Glomerular endothelial cell (primary cell): Measurements from ENCODE around the gene HIC1. TPM values are rescaled to one million over a fixed set of nuclear protein-coding genes. Genes with fewer than 3 reads are reported as not detected.

ENCODE experiments used
- DNase-seq: peaks from one replicate; pipeline ENCODE4 v3.0.0-alpha.2; 2011; ENCODE audit warnings: low read depth, low spot score; ENCODE audit errors: extremely low read depth
- total RNA-seq: library from RNA; depleted of rRNA; stranded (reverse); fragments of >200 nt; gene quantifications from 2 replicates; pipeline ENCODE4 v1.2.3, GENCODE V29; 2015

The HIC1 gene
- total RNA-seq, 1 donor from 2014 or later: 97.1 TPM

DNA sequence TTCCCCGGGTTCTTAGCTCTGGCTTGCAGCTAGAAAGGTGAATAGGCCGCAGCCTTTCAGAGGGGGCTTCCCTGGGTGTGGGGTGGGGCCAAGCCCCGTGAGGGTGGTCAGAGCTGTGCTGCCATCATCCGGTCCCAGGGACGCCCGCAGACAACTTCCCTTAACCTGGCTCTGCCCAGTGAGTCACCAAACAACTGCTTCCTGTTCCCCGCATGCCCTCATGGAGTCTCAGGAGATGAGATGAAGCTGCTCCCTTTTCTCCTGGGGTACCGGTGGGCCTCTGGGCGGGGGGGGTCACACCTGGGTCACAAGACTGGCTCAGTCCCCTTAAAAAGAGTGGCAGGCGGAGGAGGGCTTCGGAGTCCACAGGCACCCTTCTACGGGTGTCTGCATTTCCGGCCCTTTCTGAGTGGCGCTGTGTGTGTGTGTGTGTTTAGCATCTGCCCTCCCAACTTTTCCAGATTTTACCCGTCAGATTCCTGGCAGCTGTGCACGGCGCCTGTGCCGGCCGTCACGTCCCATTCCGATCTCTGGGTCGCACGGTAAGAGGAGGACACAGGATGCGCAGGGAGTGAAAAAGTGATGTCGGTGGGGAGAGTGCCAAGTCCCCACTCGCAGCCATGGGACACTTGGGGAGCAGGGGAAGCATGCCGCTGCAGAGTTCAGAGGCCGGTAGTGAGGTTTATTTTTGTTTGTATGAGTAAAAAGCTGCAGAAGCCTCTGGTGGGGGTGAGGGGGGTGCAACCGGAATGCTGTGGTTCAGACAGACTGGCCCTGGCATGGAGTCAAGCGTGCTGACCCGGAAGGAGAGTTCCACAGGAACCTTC is 16.8 kb downstream of the HIC1 start:
- no peak for DNase-seq

GRCh38 chr17:2074919-2075318 is 20.0 kb downstream of the HIC1 start:
- no peak for DNase-seq

DNA sequence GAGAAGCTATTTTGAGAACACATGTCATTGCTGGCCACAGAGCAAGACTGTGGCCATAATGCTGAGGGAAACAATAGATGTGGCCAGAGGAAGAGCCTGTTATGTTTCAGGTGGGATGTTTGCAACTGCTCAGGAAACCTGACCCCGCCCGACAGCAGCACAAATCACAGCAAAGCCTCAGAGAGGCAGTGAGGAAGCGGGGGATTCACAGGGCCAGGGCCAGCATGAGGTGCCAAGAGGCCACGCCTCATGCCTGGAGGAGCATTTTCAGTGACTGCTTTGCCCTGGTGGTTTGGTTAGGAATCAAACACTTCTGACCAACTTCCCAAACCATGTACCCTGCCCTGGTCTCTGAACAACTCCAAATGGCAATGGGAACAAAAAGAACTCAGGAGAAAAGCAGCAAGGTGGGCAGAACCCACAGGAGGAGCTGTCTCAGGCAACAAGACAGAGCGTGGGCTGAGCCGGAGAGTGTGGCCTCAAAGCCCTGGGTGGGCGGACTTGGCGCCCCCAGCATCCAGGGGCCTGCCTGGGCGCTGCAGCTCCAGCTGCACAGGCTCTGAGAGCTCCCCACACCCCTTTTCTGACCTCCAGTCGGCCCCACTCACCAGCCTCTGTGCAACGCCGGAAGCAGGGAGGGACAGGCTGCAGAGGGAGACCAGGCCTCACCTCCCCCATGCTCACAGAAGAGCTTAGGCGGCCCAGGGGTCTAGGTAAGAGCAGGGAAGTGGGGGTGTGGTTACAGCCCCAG is 20.6 kb downstream of the HIC1 start:
- no peak for DNase-seq

DNA sequence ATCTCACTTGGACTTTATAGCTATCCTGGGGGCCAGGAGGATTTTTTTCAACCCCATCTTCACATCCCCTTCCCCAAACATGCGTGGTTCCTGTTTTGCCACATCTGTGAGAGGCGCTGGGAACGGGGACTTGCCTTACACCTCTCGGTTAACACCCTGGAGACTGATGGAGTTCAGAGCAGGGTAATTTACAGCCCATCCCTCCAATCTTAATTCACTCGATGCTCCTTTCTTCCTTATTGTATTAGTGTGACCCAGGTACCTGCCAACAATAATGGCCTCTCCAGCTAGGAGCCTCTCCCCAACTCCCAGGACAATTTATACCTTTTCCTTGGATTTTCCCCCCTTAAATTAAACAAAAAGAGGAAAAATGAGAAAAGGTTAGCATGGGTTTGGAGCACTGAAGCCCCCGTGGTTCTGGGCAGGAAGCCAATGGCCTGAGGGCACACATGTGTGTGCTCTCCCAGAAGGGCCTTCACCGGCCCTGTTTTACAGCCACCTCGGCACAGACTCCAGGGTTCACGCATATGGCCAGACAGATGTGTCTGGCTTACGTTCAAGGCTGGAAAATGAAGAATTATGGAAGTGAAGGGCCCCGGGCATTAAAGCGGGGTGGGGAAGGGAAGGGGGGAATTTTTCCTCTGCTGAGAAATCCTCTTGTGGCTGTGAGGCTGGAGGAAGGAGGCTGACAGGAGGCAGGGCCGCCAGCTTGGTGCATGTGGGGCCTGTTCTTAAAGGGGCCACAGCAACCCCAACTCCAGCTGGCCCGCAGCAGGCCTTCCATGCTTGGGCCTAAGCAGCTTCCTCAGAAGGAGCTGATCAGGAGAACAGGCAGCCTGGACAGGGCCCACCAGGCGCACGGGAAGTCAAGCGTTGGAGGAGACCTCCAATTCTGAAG is 21.4 kb downstream of the HIC1 start:
- DNase-seq: no peak

- DNase-seq: no peak
Measured at GRCh38 chr17:2077040-2077439, 22.1 kb downstream of the HIC1 start.

- no peak for DNase-seq
Measured at GRCh38 chr17:2081564-2081963, 26.7 kb downstream of the HIC1 start.

DNA sequence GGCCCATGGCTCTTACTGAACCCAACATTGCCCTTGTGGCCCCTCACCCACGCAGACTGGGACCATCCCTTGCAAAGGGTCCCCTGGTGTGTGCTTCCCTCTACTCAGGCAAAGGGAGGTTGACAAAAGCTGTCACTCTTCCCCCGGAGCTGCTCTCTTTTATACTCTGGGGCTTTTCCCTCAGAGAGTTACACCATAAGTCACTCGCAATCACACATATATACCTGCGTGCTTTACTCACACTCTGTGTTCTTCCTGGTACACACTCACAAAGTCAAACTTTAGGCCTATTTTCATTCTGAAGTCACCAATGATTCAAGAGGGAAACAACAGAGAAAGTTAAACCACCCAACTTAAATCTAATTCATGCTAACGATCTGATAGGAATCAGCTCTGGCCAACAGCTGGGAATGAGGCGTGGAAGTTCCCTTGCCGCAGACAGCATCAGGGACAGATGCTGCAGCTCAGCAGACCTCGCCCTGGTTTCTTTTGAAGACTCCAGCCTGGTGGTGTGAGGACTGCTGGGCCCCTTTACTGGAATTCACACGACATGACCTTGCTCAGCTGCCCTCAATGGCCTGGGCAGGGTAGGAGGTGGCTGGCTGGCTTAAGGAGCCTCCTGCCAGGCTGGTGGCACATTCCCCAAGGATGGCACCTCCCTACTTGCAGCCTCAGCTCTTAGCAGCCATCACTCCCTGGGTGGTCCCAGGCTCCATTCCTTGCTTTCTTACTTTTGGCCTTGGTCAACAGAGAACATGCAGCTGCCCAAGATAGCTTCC is 27.3 kb downstream of the HIC1 start:
- no peak for DNase-seq

DNA sequence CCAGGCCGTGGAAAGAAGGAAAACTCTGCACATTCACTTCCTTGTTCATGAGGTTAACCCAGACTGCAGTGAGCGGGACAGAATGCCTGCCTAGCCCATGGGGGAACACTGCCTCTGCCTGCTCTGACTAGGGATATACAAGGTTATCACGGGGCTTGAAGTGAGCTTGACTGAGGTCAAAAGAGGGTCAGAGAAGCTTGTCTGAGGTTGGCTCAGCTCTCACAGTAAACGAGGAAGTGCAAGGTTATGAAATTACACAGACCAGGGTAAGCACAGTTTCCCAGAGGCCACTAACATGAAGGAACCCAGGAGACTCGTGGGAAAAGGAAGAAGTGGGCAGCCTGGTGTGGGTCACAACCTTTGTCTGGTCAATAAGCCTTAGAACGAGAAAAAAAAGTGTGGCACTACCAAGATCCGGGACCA is 28.7 kb downstream of the HIC1 start:
- no peak for DNase-seq

DNA sequence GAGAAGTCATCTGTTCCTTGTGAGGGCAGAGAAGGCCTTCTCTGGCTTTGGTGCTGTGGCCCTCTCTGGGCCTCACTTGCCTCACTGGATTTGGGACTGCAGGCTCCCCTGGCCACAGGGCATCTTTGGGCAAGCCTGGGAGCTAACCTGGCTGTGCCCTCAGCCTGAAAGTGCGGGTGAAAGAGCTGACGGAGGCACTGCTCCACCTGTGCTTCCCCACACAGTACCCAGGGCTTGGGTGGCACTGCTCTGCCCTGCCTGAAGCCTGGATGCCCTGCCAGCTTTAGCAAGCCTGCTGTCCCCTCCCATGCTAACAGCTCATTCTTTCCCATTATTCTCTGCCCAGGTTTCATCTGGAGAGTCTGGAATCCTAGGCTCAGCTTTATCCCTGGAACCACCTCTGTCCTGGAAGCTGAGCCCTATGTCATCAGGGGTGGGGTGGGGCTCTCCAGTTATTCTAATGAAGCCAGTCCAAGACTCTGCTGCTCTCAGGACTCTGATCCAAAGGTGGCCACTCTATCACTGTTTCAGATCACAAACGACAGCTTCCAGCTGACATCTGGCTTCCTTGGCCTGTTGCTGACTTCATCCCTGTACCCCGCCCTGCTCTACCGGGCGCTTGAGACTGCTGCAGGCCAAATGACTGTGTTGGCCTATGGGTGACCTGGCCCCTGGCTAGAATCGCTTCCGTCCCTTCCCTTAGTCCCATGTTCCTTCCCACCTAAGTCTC is 29.3 kb downstream of the HIC1 start:
- no peak for DNase-seq

- DNase-seq: no peak
Measured at GRCh38 chr17:2084766-2085647, 30.1 kb downstream of the HIC1 start.

DNA sequence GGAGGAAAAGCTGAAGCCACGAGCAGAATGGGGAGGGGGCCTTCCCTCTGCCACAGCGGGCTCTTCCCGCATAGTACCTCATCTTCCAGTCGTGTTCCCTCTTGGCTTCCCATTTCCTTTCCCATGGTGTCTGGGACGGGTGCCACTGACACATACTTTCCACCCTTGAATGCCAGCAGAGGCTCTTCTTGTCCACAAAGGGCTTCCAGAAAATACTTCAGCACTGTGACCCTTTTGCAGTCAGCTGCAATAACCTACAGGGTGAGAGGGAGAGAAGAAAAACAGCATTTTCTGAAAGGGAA is 30.7 kb downstream of the HIC1 start:
- DNase-seq: no peak

- DNase-seq: no peak
Measured at GRCh38 chr17:2086306-2086705, 31.4 kb downstream of the HIC1 start.

DNA sequence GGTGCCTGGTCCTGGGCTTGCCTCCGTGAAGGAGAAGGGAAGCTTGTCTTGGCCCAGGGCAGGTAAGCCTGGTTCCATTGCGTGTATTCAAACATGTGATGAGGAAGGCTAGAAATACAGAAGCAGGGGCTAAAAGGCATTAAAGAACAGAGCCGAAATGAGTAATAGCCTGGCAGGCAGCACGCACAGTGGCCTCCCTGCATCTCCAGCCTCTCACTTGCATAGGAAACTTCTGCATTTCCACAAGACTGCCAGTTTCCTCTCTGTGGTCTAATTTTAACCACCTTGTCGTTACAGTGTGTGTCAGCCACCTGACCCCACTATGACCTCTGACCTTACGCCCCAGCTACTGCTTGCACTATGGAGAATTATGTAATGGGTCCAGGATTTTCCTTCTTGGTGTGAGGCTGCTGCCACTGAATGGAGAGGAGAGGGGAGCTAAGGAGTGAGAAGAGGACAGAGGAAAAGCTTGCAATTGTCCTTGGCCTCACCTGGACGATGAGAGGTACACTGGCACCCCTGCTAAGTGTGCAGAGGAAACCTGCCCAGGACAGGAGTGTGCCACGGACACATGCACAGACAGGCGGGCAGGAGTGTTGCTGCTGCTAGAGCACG is 32.8 kb downstream of the HIC1 start:
- no peak for DNase-seq

GRCh38 chr17:2089021-2089422 is 34.1 kb downstream of the HIC1 start:
- no peak for DNase-seq

DNA sequence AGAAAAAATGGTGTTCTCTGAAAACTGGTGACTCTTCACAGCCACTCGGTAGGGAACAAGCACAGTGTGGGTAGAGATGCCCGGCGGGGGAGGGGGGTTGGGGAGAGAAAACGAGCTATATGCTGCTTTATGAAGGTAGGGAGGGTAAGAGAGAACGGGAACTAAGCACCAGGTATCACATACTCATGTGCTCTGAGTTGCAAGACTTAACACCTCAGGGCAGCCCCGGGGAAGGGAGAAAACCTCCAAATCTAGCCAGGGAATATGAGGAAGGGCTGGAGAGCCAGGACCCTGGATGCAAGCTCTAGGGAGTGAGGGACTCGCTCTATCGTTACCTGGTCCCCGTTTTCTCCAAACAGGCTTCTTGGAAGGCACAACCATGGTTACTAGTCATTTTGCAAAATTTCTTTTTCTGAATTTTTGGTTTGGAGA is 35.3 kb downstream of the HIC1 start:
- no peak for DNase-seq

DNA sequence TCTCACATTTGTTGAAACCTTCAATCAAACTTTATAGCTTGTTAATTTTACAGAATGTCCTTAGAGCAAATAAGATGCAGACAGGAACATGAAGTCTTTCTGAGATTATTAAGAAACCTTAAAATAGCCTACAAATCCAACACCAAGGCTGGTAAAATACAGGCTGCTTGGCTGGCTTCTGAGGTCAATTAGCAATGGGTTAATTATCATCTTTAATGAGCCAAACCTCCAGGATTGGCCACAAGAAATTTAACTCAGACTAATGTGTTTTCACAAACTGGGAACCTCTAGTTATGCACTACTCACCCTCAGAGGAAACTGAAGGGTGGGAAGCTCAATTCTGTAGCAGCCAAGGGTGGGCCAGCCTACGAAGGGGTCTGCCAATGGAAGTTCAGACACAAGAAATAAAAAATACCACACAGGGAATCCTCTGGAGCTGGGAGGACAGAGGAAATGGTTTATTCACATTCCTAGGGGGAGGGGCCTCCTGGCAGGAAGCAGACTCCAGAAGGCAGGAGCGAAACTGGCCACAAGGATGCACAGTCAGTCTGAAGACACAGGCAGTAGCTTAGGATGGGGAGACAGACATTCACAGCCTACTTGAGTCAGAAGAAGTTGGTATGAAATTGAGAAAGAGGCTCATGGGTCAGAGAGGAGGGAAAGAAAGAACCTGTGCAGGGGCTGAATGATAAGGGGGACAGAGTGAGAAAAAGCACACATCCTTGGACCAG is 36.1 kb downstream of the HIC1 start:
- DNase-seq: no peak

DNA sequence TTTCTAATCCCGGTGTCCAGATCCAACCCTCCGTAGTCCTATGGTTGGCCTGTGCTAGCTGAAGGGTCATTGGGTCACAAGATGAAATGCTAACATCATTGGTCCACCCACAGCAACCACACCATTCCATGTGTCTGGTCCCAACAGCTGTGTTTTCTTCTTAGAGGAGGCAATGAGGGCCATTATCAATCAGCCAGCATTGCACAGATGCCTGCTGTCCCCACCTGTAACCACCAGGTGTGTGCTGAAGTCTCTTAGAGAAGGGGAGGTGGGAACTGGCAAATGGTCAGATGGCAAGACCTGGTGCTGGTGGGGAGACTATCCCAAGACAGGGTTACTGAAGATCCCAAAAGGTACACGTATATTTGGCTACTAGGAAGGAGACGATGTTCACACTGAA is 37.4 kb downstream of the HIC1 start:
- DNase-seq: no peak

- no peak for DNase-seq
Measured at GRCh38 chr17:2093349-2093748, 38.4 kb downstream of the HIC1 start.
